ENCODE measurements around the gene ARMC2. TPM values are rescaled to one million over a fixed set of nuclear protein-coding genes. Genes with fewer than 3 reads are reported as not detected.

Gene ARMC2
- total RNA-seq, 4 donors from 2014 or later, result 2.2 to 15.3 (median 7.8) TPM

GRCh38 chr6:108832738-108833137 lies 15.5 kb upstream of the ARMC2 start:
- DNase-seq (ENCODE audit: low spot score), result no peak
- TF ChIP-seq CTCF (IDR thresholded peaks at IDR 0.05), result no peak
- ATAC-seq (ENCODE audit: low FRiP score), result no peak

GRCh38 chr6:108835218-108835850 lies 12.9 kb upstream of the ARMC2 start:
- ATAC-seq (ENCODE audit: low FRiP score), result peak; percentile 81
- DNase-seq (ENCODE audit: low spot score), result peak; percentile 91

GRCh38 chr6:108836061-108836460 lies 12.2 kb upstream of the ARMC2 start:
- ATAC-seq (ENCODE audit: low FRiP score) (no peak), DNase-seq (ENCODE audit: low spot score) (no peak)
- no peak for TF ChIP-seq CTCF (IDR thresholded peaks at IDR 0.05)

More at GRCh38 chr6:108835218-108835850, 12.9 kb upstream of the ARMC2 start:
- peak in 2 of 3 donors; percentile 73 to 84 for TF ChIP-seq CTCF (IDR thresholded peaks at IDR 0.05)

- TF ChIP-seq CTCF (IDR thresholded peaks at IDR 0.05), result no peak
- no peak for DNase-seq (ENCODE audit: low spot score)
- ATAC-seq (ENCODE audit: low FRiP score), result no peak
These were observed 10.8 kb upstream of the ARMC2 start for GRCh38 chr6:108837236-108837971.

GRCh38 chr6:108838101-108838717 lies 10.0 kb upstream of the ARMC2 start:
- ATAC-seq (ENCODE audit: low FRiP score), result peak; percentile 22

GRCh38 chr6:108839083-108839642 lies 9.1 kb upstream of the ARMC2 start:
- ATAC-seq (ENCODE audit: low FRiP score) (no peak), DNase-seq (ENCODE audit: low spot score) (no peak)
- no peak for TF ChIP-seq CTCF (IDR thresholded peaks at IDR 0.05)

More at GRCh38 chr6:108838101-108838717, 10.0 kb upstream of the ARMC2 start:
- TF ChIP-seq CTCF (IDR thresholded peaks at IDR 0.05), result no peak
- DNase-seq (ENCODE audit: low spot score), result no peak

Measured in omental fat pad (tissue), 4 donors.